HFF-Myc (cell line): ENCODE measurements around the gene CNGB1.

Source experiments
- DNase-seq: peaks from one replicate; pipeline ENCODE4 v3.0.0-alpha.2; 2011; ENCODE audit warnings: low read depth; ENCODE audit errors: extremely low read depth
- H3K4me3 ChIP-seq: replicated peaks from 2 replicates; pipeline ENCODE4 v1.5.1; 2011; ENCODE audit warnings: low read depth, mild to moderate bottlenecking, control low read depth, low read length
- TF ChIP-seq, protein P1 (sequence below): IDR thresholded peaks from 2 replicates; pipeline ENCODE4 v1.5.1; 2012; ENCODE audit warnings: mild to moderate bottlenecking, low read depth, low read length, control low read depth; ENCODE audit errors: missing control alignments

The CNGB1 gene

DNA sequence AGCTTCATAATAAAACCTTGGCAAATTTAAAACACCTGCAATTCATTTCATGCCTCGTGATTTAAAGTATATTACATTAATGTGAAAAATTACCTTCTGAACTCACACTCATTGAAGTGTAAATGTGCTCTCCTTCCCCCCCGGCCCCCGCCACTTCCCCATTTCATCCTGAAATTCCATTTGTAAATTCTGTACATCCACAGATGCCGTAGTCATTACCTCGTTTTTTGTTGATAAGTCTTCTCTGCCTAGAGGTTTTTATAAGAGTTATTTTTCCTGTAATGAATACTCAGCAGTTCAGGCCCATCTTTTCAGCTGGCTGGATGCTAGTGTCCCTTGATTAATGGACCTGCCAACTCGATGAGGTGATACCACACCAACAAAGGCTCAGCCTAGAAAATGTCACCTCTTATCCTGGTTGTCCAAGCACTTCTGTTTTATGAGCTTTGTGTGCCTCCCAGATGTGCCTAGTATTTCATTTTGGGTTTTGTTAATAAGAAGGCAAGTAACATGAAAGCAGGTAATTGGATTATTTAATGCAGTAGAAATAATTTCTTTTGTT is 103.8 kb downstream of the CNGB1 start:
- no peak overlapping the region for H3K4me3 ChIP-seq
- TF ChIP-seq, protein P1, sequence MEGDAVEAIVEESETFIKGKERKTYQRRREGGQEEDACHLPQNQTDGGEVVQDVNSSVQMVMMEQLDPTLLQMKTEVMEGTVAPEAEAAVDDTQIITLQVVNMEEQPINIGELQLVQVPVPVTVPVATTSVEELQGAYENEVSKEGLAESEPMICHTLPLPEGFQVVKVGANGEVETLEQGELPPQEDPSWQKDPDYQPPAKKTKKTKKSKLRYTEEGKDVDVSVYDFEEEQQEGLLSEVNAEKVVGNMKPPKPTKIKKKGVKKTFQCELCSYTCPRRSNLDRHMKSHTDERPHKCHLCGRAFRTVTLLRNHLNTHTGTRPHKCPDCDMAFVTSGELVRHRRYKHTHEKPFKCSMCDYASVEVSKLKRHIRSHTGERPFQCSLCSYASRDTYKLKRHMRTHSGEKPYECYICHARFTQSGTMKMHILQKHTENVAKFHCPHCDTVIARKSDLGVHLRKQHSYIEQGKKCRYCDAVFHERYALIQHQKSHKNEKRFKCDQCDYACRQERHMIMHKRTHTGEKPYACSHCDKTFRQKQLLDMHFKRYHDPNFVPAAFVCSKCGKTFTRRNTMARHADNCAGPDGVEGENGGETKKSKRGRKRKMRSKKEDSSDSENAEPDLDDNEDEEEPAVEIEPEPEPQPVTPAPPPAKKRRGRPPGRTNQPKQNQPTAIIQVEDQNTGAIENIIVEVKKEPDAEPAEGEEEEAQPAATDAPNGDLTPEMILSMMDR = no peak
- no peak for DNase-seq

DNA sequence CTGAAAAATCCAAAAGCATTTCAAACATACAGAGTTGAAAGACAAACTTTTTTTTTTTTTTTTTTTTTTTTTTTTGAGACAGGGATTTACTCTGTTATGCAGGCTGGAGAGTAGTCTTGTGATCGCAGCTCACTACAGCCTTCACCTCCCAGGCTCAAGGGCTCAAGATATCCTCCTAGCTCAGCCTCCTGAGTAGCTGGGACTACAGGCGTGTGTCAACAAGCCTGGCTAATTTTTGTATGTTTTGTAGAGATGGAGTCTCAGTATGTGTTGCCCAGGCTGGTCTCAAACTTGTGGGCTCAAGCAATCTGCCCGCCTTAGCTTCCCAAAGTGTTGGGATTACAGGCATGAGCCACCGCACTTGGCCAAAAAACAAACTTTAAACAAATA is 104.4 kb downstream of the CNGB1 start:
- no peak overlapping the region for H3K4me3 ChIP-seq
- TF ChIP-seq, protein P1 = no peak
- DNase-seq = no peak

GRCh38 chr16:57865746-57866528 is 105.0 kb downstream of the CNGB1 start:
- H3K4me3 ChIP-seq = no peak overlapping the region
- TF ChIP-seq, protein P1 = no peak
- no peak for DNase-seq

DNA sequence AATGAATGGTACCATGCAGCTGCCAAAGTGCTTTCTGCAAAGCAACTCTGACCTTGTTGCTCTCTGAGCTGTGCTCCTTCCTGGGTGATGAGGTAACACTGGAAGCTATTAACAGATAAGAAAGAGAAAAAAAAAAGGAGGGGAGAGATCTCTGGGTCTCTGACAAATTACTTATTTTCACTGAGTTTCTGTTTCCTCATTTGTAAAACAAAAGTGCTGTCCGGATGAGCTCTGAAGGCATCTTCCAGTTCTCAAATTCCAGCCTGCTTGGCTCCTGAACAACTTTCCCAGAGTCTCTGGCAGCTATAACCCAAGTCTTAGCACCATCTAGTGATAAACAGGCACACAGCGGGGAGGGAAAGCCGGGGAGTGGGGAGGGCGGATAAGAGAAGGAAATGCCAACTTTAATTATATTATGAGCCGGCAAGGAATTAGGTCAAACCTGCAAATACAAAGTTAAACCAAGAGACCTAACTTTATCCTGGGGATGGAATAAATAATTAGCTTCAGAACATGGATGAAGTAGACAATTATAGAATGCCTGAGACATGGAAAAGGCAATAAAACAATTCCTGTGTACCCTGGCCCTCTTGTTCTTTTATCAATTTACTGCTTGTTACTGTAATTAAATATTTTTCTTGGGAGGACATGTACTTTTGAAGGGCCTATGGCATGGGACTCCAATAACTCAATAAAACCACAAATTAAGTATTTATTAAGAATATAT is 107.3 kb downstream of the CNGB1 start:
- TF ChIP-seq, protein P1 = peak; percentile 65
- H3K4me3 ChIP-seq = no peak overlapping the region
- DNase-seq = peak; percentile 51

DNA sequence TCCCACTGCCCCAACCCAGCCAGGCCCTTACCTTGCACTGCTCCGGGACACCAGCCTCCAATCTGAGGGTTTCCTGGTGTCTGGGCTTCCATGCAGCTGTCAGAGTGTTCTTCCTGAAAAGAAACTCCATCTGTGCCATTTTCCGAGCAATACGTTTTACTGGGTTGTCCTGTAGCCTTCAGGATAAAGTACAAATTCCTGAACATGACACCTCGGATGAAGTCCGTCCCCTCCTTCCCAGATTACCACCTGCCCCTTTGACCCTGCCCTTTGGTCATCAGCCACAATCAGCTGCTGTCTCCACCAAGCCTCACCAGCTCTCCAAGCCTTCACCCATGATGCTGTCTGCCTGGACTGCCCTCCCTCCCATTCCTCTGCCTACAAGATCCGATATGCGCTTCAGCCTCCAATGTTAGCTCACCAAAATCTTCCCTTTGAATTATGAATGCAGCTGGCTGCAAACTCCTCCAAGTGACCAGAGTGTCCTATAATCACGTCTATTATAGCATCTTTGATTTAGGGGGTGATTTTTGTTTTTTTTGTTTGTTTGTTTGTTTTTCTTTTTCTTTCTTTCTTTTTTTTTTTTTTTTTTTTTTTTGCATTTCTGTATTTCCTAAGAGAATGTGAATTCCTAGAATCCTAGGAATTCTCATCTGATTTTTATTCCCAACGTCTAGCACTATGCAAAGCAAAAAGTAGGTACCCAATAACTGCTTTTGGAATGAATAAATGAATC is 108.1 kb downstream of the CNGB1 start:
- TF ChIP-seq, protein P1 = no peak
- DNase-seq = no peak
- no peak overlapping the region for H3K4me3 ChIP-seq

DNA sequence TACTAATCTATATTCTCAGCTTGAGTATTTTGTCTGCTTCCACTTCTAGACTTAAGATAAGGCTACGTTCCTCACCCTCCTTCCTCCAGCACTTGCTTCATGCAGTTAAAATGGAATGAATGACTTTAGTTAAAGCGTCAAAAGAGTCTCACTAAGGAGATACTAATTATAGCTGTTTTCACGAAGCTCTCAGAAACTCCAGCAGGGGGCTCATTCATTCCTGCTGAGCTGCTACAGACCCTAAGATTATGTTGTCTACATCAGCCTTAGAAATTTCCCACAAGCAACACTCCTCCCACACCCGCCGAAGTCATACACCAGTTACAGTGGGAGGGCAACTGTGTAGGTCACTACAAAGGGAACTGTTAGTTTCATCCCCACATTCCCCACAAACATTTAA is 111.6 kb downstream of the CNGB1 start:
- no peak overlapping the region for H3K4me3 ChIP-seq
- TF ChIP-seq, protein P1 = peak; percentile 42
- DNase-seq = no peak
